Neural progenitor cell (in vitro differentiated cells): ENCODE results near the gene ANO10.

Experiments used
- CTCF ChIP-seq: fragments of 200-600 bp; sonication (generic); IDR thresholded peaks from 2 replicates; pipeline ENCODE4 v1.5.1; 2017; ENCODE audit warnings: antibody characterized with exemption, mild to moderate bottlenecking
- EZH2 ChIP-seq: fragments of 200-600 bp; sonication (generic); IDR thresholded peaks from 2 replicates; pipeline ENCODE4 v1.6.1; 2017; ENCODE audit warnings: antibody characterized with exemption, mild to moderate bottlenecking, moderate library complexity

GRCh38 chr3:43405888-43406642 is 215.7 kb downstream of the ANO10 start:
- TF ChIP-seq EZH2 (no peak), CTCF (no peak)
